B cell (primary cell): ENCODE measurements around the gene PSMD3.

Experiments used
- EZH2 ChIP-seq: IDR thresholded peaks from 2 replicates; pipeline ENCODE4 v1.6.1; 2012; ENCODE audit warnings: borderline replicate concordance, low read depth, mild to moderate bottlenecking, moderate library complexity, low read length; ENCODE audit not compliant: insufficient read depth, poor library complexity, severe bottlenecking
- TF ChIP-seq, protein P1 (sequence below): fragments of 200-600 bp; IDR thresholded peaks from one replicate; pipeline ENCODE4 v1.8.0; 2022; ENCODE audit warnings: antibody characterized with exemption, mild to moderate bottlenecking

DNA sequence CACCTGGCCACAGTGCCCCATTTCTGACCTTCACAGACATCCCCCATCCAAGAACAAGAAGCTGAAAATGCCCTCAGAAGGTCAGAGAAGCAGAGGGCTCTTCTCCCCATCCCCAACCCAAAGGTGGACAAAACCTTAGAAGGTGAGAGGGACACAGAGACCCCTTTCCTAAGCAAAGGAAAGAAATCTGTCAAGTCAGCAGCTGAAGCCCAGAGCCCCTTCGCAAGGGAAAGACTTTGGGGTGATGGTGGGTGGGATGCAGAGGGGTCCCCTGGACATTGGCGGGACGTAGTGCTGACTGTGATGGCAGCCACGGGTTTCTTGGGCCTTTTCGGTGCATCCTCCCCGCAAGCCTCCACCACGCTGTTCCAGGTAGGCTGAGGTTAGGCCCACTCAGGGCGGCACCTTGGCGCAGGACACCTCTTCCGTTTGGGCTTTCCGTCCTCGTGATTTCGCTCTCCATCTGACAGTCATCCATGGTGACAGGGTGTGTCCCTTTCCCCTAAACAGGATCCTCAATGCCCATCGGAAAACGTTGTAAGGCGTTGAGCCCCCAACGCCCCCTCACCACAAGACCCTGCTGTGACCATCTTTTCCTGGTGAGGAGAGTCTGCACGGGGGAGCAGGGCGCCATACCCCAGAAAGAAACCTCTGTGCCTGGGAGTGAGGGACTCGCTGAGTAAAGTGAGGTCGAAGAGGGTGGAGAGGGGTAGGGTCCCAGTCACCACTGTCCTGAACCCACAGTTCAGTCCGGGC, 28.5 kb upstream of the PSMD3 start:
- TF ChIP-seq EZH2: no peak
- TF ChIP-seq, protein P1, sequence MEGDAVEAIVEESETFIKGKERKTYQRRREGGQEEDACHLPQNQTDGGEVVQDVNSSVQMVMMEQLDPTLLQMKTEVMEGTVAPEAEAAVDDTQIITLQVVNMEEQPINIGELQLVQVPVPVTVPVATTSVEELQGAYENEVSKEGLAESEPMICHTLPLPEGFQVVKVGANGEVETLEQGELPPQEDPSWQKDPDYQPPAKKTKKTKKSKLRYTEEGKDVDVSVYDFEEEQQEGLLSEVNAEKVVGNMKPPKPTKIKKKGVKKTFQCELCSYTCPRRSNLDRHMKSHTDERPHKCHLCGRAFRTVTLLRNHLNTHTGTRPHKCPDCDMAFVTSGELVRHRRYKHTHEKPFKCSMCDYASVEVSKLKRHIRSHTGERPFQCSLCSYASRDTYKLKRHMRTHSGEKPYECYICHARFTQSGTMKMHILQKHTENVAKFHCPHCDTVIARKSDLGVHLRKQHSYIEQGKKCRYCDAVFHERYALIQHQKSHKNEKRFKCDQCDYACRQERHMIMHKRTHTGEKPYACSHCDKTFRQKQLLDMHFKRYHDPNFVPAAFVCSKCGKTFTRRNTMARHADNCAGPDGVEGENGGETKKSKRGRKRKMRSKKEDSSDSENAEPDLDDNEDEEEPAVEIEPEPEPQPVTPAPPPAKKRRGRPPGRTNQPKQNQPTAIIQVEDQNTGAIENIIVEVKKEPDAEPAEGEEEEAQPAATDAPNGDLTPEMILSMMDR: no peak
